Testis (tissue), 2 donors: ENCODE measurements around the gene MEGF11.

Source experiments
- CTCF ChIP-seq, 3 experiments: fragments of 450-650 bp in 2 of 3; fragments of 200-600 bp in 1 of 3; sonication (generic) in 1 of 3; IDR thresholded peaks; one replicate each; pipeline ENCODE4 v1.5.1; 2016 to 2019; ENCODE audit warnings: antibody characterized with exemption in 3 of 3, mild to moderate bottlenecking in 2 of 3, moderate library complexity in 1 of 3
- POLR2A ChIP-seq: fragments of 450-650 bp; IDR thresholded peaks from one replicate; pipeline ENCODE4 v1.6.1; 2017; ENCODE audit warnings: antibody characterized with exemption, mild to moderate bottlenecking, moderate library complexity

GRCh38 chr15:66190746-66191145 is 62.8 kb downstream of the MEGF11 start:
- TF ChIP-seq CTCF (IDR thresholded peaks at IDR 0.05) (no peak), POLR2A (no peak)
